HG02571 (cell line): ENCODE measurements around the gene MAPK8IP3.
"Not testable (repeated sequence)": the region's sequence is repeated elsewhere in the genome, so short reads cannot be mapped to it uniquely, and the experiment has no call there.

ENCODE experiments used
- ATAC-seq: cut with Tn5 transposase; IDR thresholded peaks from one replicate; pipeline ENCODE4 v1.9.1; 2021; ENCODE audit warnings: mild to moderate bottlenecking, moderate library complexity; ENCODE audit not compliant: unreplicated experiment

MAPK8IP3 gene

GRCh38 chr16:1710811-1711507, 5.0 kb downstream of the MAPK8IP3 start:
- no peak for ATAC-seq

DNA sequence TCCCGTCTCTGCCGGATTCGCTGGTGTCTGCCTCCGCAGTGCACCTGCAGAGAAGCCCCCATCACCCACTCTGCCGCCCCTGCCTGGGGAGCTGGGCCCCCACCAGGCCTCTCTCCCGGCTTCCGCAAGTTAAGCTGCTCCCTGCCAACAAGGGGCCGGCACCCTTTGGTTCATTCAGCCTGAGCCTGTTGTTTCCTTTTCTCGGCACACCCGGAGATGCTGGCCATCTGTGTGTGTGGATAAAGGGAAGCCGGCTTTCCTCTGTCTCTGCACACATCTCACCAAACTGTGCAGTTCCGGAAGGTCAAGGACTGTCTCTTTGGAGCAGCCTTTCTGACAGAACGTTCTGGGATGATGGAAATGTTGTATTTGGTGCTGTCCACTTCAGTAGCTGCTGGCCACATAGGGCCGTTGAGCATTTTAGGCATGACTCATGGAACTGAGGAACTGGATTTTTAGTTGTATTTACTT, 6.8 kb downstream of the MAPK8IP3 start:
- no peak for ATAC-seq

- no peak for ATAC-seq
Observed at GRCh38 chr16:1713331-1713730, 7.3 kb downstream of the MAPK8IP3 start.

GRCh38 chr16:1713933-1714332, 7.9 kb downstream of the MAPK8IP3 start:
- ATAC-seq: no peak

DNA sequence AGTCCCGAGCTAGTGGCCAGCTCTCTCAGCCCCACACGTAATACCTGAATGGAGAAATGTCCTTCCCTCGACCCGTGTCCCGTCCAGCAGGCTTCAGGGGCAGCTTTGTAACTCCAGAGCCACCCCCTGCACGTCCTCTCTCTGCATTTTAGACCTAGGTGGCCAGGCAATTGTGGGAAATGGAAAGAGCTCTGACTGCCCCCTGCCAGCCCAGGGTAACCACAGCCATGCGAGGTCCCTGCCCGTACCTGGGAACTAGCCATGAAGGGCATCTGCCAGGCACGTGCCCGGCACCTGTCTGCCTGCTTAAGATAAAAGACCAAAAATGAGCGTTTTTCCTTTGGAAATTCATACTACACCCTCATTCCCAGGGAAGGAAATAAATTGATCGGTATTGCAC, 9.2 kb downstream of the MAPK8IP3 start:
- no peak for ATAC-seq

DNA sequence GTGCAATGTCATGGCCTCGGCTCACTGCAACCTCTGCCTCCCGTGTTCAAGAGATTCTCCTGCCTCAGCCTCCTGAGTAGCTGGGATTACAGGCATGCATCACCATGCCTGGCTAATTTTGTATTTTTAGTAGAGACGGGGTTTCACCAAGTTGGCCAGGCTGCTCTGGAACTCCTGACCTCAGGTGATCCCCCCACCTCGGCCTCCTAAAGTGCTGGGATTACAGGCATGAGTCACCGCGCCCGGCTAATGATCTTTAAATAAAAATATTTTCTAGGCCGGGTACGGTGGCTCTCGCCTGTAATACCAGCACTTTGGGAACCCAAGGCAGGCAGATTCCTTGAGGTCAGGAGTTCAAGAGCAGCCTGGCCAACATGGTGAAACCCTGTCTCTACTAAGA, 12.2 kb downstream of the MAPK8IP3 start:
- not testable (repeated sequence) for ATAC-seq

GRCh38 chr16:1719559-1720229, 13.7 kb downstream of the MAPK8IP3 start:
- not testable (repeated sequence) for ATAC-seq

- no peak for ATAC-seq
Observed at GRCh38 chr16:1721372-1721771, 15.4 kb downstream of the MAPK8IP3 start.

DNA sequence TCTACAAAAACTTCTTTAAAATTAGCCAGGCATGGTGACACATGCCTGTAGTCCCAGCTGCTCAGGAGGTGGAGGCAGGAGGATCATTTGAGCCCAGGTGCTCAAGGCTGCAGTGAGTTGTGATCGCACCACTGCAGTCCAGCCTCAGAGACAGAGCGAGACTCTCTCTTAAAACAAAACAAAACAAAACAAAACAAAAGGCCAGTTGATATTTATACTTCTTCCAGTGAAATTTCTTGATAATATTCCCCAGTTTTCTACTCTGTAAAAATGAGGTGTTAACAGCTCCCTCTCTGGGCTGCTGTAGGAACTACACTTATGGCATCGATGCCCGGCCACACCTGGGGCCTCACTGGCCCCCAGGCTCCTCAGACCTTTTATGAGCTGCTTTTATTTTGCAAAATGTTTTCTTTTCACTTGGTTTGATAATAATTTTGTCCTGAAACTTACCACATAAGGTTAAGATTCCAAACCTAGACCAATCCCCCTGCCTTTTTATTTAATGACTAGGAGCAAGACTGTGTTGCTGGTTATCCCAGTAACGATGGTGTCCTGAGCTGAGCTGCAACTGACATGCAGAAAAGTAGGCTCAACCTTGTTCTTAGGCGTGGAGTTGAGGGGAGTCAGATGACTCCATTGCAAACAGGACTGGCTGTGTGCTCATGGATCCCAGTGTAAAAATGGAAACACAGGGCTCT, 17.6 kb downstream of the MAPK8IP3 start:
- no peak for ATAC-seq

DNA sequence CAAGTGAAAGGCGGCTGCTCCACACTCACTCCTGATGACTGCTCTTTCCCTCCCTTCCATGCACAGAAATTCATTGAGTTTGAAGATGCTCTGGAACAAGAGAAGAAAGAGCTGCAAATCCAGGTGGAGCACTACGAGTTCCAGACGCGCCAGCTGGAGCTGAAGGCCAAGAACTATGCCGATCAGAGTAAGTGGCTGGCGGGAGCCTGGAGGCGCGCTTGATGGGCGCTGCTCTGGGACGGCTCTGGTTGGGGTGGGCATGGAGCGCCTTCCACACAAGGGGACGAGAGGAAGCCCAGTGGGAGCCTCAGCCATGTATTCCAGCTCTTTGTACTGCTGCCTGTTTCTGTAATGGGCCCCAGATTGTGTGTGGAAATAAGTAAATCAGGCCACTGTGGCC, 18.5 kb downstream of the MAPK8IP3 start:
- ATAC-seq: no peak

- ATAC-seq: no peak
Observed at GRCh38 chr16:1726661-1727502, 20.9 kb downstream of the MAPK8IP3 start.

GRCh38 chr16:1727651-1728624, 21.9 kb downstream of the MAPK8IP3 start:
- no peak for ATAC-seq

GRCh38 chr16:1729026-1729425, 23.0 kb downstream of the MAPK8IP3 start:
- ATAC-seq: no peak

DNA sequence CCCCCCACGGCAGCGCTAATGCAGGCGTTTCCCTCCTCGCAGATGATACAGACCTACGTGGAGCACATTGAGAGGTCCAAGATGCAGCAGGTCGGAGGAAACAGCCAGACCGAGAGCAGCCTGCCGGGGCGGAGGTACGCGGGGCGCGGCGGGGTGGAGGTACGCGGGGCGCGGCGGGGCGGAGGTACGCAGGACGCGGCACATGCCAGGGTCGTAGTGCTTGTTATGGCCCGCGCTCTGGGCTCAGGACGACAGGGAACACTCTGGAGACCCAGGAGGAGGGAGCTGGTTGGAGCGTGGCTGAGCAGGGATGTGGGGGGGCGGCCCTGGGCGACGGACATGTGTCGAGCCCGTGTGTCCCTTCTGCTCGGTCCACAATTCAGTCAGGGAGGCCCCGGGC, 23.4 kb downstream of the MAPK8IP3 start:
- no peak for ATAC-seq

DNA sequence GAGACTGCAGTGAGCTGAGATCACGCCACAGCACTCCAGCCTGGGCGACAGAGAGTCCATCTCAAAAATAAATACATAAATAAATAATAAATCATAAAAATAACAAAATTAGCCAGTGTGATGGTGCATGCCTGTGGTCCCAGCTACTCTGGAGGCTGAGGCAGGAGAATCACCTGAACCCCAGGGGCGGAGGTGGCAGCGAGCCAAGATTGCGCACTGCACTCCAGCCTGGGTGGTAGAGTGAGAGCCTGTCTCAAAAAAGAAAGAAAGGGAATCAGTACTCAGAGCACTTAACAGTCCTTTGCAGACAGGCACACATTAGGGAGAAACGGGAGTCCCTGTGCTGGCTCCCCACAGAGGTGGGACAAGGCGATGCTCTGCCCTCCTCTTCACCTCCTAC, 25.1 kb downstream of the MAPK8IP3 start:
- ATAC-seq: no peak

DNA sequence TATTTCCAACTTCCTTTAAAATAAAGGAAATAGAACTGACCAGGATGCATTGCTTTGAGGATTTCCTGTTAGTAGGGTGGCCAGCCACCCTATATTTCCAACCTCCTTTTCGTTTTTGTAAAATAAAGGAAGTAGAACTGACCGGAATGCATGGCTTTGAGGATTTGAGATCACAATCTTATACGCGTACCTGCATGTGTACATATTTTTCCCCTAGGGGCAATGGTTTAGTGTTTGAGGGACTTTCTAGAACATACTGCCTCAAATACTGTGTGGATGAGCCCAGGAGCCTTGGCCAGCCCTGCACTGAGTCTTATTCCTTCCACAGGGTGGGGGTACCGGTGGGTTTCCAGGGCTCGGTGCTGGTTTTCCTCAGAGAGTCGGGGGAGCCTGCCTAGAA, 25.6 kb downstream of the MAPK8IP3 start:
- no peak for ATAC-seq

DNA sequence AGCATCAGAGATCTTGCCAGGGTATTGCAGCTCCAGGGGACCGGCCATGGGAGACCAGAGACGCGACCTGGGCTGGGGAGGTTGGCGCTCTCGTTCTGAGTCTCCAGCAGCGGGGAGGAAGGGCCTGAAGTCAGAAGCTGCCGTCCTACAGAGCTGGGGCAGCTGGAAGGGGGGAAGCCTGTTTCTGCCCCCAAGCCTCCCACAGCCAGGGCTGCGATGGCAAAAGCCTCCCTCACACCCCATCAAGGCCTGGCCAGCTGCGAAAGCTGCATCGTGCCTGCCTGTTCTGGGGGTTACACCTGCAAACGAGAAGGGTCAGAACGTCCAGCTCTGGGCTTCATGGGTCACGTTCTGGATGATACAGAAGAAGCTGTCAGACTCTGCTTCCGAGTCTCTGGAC, 26.1 kb downstream of the MAPK8IP3 start:
- ATAC-seq: no peak

DNA sequence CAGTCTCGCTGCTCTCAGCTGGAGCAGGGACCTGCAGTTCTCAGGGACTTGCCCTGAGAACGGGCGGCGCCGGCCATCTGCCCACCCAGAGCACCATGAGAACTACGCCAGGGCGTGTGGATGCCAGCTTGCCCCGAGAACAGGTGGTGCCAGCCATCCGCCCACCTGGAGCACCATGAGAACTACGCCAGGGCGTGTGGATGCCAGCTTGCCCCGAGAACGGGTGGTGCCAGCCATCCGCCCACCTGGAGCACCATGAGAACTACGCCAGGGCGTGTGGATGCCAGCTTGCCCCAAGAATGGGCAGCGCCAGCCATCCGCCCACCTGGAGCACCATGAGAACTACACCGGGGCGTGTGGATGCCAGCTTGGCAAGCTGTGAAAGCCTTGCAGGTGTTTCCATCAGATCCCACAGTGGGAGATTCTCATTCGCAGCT, 26.6 kb downstream of the MAPK8IP3 start:
- ATAC-seq: not testable (repeated sequence)

GRCh38 chr16:1734123-1734522, 28.1 kb downstream of the MAPK8IP3 start:
- no peak for ATAC-seq

DNA sequence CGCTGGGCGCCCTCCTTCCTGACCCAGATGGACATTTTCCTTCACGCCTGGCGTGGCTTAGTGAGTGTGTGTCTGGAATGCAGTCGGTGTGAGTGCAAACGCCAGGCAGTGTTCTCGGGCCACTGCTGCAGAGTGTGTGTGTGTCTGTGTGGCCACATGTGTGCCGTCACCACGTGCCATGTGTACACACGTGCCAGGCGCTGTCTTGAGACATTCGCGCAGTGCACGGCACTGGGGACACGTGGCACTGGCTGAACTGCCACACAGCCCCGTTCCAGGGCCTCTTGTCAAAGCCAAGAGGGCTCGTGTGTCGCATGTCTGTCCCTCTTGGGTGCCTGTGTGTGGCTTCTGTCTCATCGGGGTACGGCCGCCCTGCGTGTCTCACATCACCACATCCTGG, 28.8 kb downstream of the MAPK8IP3 start:
- ATAC-seq: no peak
